T-helper 22 cell (primary cell): ENCODE data around the gene PGAP6.
"Not testable (repeated sequence)": the region's sequence is repeated elsewhere in the genome, so short reads cannot be mapped to it uniquely, and the experiment has no call there.

Source experiments
- DNase-seq: peaks from one replicate; pipeline ENCODE4 v3.0.0-alpha.2; 2020; ENCODE audit warnings: low read depth

The PGAP6 gene

GRCh38 chr16:381789-382717 lies at the start of gene PGAP6:
Gene PGAP6, minus strand, starts transcription at chr16:381978. Its CDS starts 157 bp downstream, at chr16:381821.
- peak; percentile 56 for DNase-seq

GRCh38 chr16:430904-431303 lies 49.1 kb upstream of the PGAP6 start:
- DNase-seq = no peak

GRCh38 chr16:427250-427649 lies 45.5 kb upstream of the PGAP6 start:
- no peak for DNase-seq

GRCh38 chr16:426906-427249 lies 45.1 kb upstream of the PGAP6 start:
- DNase-seq = no peak

GRCh38 chr16:426115-426905 lies 44.5 kb upstream of the PGAP6 start:
- no peak for DNase-seq

GRCh38 chr16:425740-426114 lies 43.9 kb upstream of the PGAP6 start:
- no peak for DNase-seq

GRCh38 chr16:425082-425718 lies 43.4 kb upstream of the PGAP6 start, which contains the start of gene RAB11FIP3:
Gene RAB11FIP3, plus strand, starts transcription at chr16:425649. Its CDS starts 358 bp downstream, at chr16:426007.
- DNase-seq = peak; percentile 72

GRCh38 chr16:424623-425081 lies 42.9 kb upstream of the PGAP6 start:
- DNase-seq = no peak

- no peak for DNase-seq
Observed at GRCh38 chr16:424033-424622, 42.4 kb upstream of the PGAP6 start.

- DNase-seq = not testable (repeated sequence)
Observed at GRCh38 chr16:422179-422578, 40.4 kb upstream of the PGAP6 start.

- DNase-seq = not testable (repeated sequence)
Observed at GRCh38 chr16:415170-415498, 33.4 kb upstream of the PGAP6 start.

- no peak for DNase-seq
Observed at GRCh38 chr16:414395-415169, 32.8 kb upstream of the PGAP6 start.

- no peak for DNase-seq
Observed at GRCh38 chr16:411576-412265, 29.9 kb upstream of the PGAP6 start.

GRCh38 chr16:410516-411178 lies 28.9 kb upstream of the PGAP6 start:
- no peak for DNase-seq

GRCh38 chr16:407253-407652 lies 25.5 kb upstream of the PGAP6 start:
- no peak for DNase-seq

- DNase-seq = no peak
Observed at GRCh38 chr16:405548-406506, 24.0 kb upstream of the PGAP6 start.

- no peak for DNase-seq
Observed at GRCh38 chr16:404971-405486, 23.3 kb upstream of the PGAP6 start.

GRCh38 chr16:401468-402348 lies 19.9 kb upstream of the PGAP6 start, which contains the start of gene DECR2:
Gene DECR2, plus strand, starts transcription at chr16:401885. Its CDS starts 79 bp downstream, at chr16:401964.
- DNase-seq = peak; percentile 94
